GM12874 (cell line): ENCODE results near the gene TMEM117.

Source experiments
- TF ChIP-seq, protein P1 (sequence below): IDR thresholded peaks from 2 replicates; pipeline ENCODE4 v1.5.1; 2011; ENCODE audit warnings: low read depth, mild to moderate bottlenecking, control low read depth, low read length, moderate library complexity; ENCODE audit not compliant: insufficient read depth

The TMEM117 gene

DNA sequence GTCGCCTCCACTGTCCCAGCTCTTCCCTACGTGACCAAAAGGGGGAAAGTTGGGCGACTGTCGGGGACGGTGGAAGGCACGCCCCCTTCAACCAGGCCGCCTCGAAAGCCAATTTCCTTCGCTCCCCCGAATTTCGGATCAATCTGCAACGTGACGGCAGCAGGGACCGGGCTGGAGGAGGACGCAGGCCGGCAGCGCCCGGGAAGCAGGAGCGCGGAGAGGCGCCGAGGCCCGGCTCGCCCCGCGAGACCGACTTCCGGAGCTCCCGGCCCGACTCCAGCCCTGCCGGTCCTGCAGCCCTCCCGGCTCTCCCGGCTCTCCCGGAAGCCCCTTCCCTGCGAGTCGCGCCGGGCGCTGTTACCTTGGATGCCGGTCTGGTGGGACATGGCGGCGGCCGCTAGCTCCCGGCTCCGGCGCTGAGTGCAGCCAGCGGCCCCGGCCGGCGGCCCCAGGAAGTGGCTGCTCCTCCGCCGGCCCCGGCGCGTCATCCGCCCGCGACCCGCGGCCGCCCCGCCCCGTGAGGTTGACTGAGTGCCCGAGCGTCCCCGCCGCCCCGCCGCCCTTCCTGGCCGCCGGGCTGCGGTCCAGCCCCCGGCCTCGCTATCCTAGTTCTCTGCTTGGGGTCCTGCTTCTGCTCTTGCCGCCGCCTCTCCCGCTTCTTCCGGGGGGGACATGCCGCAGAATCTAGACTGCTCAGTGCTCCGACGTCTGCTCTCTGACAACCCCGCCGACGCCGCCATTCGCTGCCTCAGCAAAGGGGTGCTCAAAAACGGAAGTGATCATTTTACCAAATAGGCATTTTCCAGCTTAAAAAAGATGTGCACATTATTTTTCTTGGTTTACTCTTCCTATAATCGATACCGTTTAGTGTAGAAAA, 29.8 kb upstream of the TMEM117 start, which contains the start of gene TWF1:
TWF1 (minus strand) TSS at position 458 of the 877 bp plus-strand sequence; CDS start at position 386, 72 bp downstream.
- TF ChIP-seq, protein P1, sequence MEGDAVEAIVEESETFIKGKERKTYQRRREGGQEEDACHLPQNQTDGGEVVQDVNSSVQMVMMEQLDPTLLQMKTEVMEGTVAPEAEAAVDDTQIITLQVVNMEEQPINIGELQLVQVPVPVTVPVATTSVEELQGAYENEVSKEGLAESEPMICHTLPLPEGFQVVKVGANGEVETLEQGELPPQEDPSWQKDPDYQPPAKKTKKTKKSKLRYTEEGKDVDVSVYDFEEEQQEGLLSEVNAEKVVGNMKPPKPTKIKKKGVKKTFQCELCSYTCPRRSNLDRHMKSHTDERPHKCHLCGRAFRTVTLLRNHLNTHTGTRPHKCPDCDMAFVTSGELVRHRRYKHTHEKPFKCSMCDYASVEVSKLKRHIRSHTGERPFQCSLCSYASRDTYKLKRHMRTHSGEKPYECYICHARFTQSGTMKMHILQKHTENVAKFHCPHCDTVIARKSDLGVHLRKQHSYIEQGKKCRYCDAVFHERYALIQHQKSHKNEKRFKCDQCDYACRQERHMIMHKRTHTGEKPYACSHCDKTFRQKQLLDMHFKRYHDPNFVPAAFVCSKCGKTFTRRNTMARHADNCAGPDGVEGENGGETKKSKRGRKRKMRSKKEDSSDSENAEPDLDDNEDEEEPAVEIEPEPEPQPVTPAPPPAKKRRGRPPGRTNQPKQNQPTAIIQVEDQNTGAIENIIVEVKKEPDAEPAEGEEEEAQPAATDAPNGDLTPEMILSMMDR: no peak; the same call in 1 of the 2 replicates

DNA sequence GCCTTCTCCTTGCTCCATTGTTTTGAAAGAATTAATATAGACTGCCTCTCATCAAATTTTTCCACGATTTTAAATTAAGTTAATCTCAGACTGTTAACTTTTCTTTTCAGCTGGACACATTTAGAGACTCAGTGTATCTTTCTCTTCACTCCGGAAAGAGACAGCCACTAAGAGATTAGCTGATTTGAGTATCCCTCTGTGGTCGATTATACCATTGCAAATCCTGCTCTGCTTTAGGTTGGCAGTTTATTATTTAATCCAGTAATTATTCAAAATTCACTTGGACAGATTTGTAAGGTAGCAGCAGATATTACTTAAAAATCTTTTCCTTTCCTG, 29.2 kb upstream of the TMEM117 start:
- TF ChIP-seq, protein P1: no peak

DNA sequence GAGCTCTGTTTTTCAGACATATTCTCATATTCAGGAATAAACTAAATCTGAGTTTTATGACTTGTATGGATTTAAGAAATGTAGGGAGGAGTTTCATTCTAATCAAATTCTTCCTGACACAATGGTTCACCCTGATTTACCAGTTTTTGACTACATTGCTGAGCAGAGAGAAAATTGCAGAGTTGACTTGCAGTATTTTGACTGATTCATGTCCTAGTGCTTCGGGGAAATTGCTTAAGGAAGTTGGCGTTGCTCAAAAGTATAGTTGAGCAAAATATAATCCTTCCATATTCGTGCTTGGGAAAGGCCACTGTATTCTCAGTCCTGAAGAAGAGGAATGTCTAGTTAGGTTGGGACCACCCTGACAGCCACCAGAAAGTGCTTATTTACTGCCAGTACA, 28.5 kb upstream of the TMEM117 start:
- TF ChIP-seq, protein P1: no peak

DNA sequence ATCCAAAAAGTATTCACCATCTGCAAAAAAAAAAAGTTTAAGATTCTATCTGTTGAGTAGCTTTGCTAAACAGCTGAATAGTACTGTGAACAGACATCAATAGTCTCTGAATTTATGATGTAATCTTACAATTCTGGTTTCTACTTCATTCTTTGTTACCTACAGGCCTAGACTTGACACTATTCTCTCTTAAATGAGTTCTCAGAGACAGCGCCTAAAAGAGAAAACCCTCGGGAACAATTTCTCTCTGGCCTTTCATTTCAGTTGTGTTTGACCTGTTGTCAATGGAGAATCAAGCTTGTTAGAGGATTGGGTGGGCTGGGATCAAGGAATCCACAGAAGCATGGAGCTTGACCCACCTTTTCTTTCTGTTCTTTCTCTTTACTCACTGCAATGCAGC, 23.8 kb upstream of the TMEM117 start:
- TF ChIP-seq, protein P1: no peak

DNA sequence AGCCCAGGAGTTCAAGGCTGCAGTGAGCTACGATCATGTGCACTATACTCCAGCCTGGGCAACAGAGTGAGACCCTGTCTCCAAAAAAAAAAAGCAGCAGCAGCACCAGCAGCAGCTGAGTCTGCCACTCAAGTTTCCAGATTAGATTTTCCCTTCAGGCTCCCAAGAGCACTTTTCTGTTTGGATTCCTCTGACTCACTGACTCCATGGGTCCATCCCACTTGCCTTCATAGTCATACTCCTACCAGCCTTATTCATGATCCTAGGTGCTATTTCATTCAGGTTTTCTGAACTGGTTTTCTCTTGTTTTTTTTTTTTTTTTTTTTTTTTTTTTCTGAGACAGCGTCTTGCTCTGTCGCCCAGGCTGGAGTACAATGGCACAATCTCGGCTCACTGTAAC, 23.0 kb upstream of the TMEM117 start:
- TF ChIP-seq, protein P1: no peak

DNA sequence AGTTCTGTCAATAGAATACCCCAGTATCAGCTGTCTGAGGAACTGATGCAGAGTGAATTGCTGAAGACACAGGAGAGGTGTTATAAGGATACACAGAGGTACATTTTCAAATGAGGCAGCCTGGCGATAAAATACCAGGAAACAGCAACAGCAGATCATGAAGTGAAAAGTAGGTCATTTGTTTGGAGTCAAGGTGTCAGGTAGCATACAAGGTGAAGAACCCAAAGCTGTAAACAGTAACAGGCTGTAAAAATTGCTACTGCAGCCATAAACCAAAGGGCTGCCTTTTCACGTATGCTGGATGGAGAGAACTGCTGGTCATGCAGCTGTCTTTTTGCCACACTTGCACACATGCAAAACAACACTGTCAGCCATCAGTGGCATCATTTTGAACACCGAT, 20.5 kb upstream of the TMEM117 start:
- TF ChIP-seq, protein P1: no peak

DNA sequence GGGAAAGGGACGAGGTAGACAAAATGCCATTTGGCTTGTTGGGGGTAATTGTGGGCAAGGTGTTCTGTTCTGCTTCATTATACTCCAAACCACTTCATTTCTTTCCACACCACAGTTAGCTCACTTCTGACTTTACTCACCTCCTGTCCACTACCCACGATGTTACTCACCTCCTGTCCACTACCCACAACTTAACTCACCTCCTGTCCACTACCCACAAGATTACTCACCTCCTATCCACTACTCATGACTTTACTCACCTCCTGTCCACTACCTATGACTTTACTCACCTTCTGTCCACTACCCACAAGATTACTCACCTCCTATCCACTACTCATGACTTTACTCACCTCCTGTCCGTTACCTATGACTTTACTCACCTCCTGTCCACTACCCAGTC, 19.7 kb upstream of the TMEM117 start:
- TF ChIP-seq, protein P1: no peak
